Keratinocyte (primary cell): ENCODE results near the gene DTD1.

ENCODE experiments used
- CTCF ChIP-seq, 3 experiments: IDR thresholded peaks in 1 of 3; conservative IDR thresholded peaks in 1 of 3; optimal IDR thresholded peaks in 1 of 3; 2 replicates in 2 of 3; 3 replicates in 1 of 3; pipeline versions ENCODE3 to v1.5.1; 2011; ENCODE audit warnings: low read length in 3 of 3, mild to moderate bottlenecking in 3 of 3, moderate library complexity in 2 of 3, control low read depth in 1 of 3, inconsistent platforms in 1 of 3; ENCODE audit not compliant: insufficient read depth in 2 of 3; ENCODE audit errors: extremely low read depth in 1 of 3
- EZH2 ChIP-seq: IDR thresholded peaks from one replicate; pipeline ENCODE4 v1.6.1; 2012; ENCODE audit warnings: inconsistent platforms, mild to moderate bottlenecking, low read length, moderate library complexity

- TF ChIP-seq CTCF (optimal IDR thresholded peaks at IDR 0.05 in 1 of 3, IDR thresholded peaks at IDR 0.05 in 1 of 3, conservative IDR thresholded peaks at IDR 0.05 in 1 of 3; ENCODE audit: extremely low read depth in 1 of 3, insufficient read depth in 2 of 3, low read length in 3 of 3), result no peak
- no peak for TF ChIP-seq EZH2
Measured at GRCh38 chr20:18702736-18703135, 114.9 kb downstream of the DTD1 start.
